ENCODE data around the gene PTPN9.

PTPN9 gene

GRCh38 chr15:75431682-75432081 lies 147.4 kb downstream of the PTPN9 start:
- Histone ChIP-seq H3K4me1 (ENCODE audit: low read depth, poor library complexity, severe bottlenecking) (peaks cover 22% of the 10 kb centered on the region), H4K20me1 (ENCODE audit: insufficient read depth) (0 out of 2 replicates have a peak, but pooled peaks cover 4% of the 10 kb centered on the region), H2AFZ (ENCODE audit: low read depth) (no peak overlapping the region), H3K9ac (no peak overlapping the region), H3K4me3 (IDR thresholded peaks at IDR 0.05; ENCODE audit: insufficient read depth, low read depth, low read length) (no peak overlapping the region), H3K27me3 (ENCODE audit: insufficient read depth, low read depth) (no peaks in the 10 kb centered on the region), H3K27ac (no peak overlapping the region; the same call in 1 of the 2 replicates), H3K79me2 (ENCODE audit: insufficient read depth, low read depth) (peaks cover 70% of the 10 kb centered on the region), H3K36me3 (ENCODE audit: insufficient read depth) (no peaks in the 10 kb centered on the region), H3K4me2 (0 out of 2 replicates have a peak overlapping the region, but pooled peaks have one; percentile 10)
- no peak for TF ChIP-seq CTCF (conservative IDR thresholded peaks at IDR 0.05; ENCODE audit: low read depth, low read length)

- Histone ChIP-seq H3K79me2 (ENCODE audit: insufficient read depth, low read depth) (peaks cover 66% of the 10 kb centered on the region), H3K27me3 (ENCODE audit: insufficient read depth, low read depth) (no peaks in the 10 kb centered on the region), H3K4me3 (IDR thresholded peaks at IDR 0.05; ENCODE audit: insufficient read depth, low read depth, low read length) (no peak overlapping the region), H2AFZ (ENCODE audit: low read depth) (no peak overlapping the region), H3K27ac (no peak overlapping the region), H4K20me1 (ENCODE audit: insufficient read depth) (no peaks in the 10 kb centered on the region), H3K4me1 (ENCODE audit: low read depth, poor library complexity, severe bottlenecking) (peaks cover 22% of the 10 kb centered on the region), H3K4me2 (no peak overlapping the region), H3K9ac (no peak overlapping the region), H3K36me3 (ENCODE audit: insufficient read depth) (no peaks in the 10 kb centered on the region)
- TF ChIP-seq CTCF (conservative IDR thresholded peaks at IDR 0.05; ENCODE audit: low read depth, low read length): no peak
Measured at GRCh38 chr15:75431270-75431669, 147.8 kb downstream of the PTPN9 start.

- Histone ChIP-seq H3K27me3 (ENCODE audit: insufficient read depth, low read depth) (no peaks in the 10 kb centered on the region), H3K27ac (no peak overlapping the region), H3K4me3 (IDR thresholded peaks at IDR 0.05; ENCODE audit: insufficient read depth, low read depth, low read length) (no peak overlapping the region), H2AFZ (ENCODE audit: low read depth) (no peak overlapping the region), H4K20me1 (ENCODE audit: insufficient read depth) (no peaks in the 10 kb centered on the region), H3K9ac (no peak overlapping the region), H3K79me2 (ENCODE audit: insufficient read depth, low read depth) (peaks cover 62% of the 10 kb centered on the region), H3K4me2 (no peak overlapping the region), H3K36me3 (ENCODE audit: insufficient read depth) (no peaks in the 10 kb centered on the region), H3K4me1 (ENCODE audit: low read depth, poor library complexity, severe bottlenecking) (peaks cover 22% of the 10 kb centered on the region)
- TF ChIP-seq CTCF (conservative IDR thresholded peaks at IDR 0.05; ENCODE audit: low read depth, low read length): no peak
Measured at GRCh38 chr15:75430259-75430658, 148.9 kb downstream of the PTPN9 start.

GRCh38 chr15:75428152-75428551 lies 151.0 kb downstream of the PTPN9 start:
- Histone ChIP-seq H3K4me1 (ENCODE audit: low read depth, poor library complexity, severe bottlenecking) (peaks cover 20% of the 10 kb centered on the region), H3K4me3 (IDR thresholded peaks at IDR 0.05; ENCODE audit: insufficient read depth, low read depth, low read length) (no peak overlapping the region), H3K36me3 (ENCODE audit: insufficient read depth) (no peaks in the 10 kb centered on the region), H3K27ac (no peak overlapping the region), H2AFZ (ENCODE audit: low read depth) (no peak overlapping the region), H3K4me2 (no peak overlapping the region), H4K20me1 (ENCODE audit: insufficient read depth) (no peaks in the 10 kb centered on the region), H3K79me2 (ENCODE audit: insufficient read depth, low read depth) (peaks cover 41% of the 10 kb centered on the region; the same call in 1 of the 2 replicates), H3K27me3 (ENCODE audit: insufficient read depth, low read depth) (no peaks in the 10 kb centered on the region), H3K9ac (no peak overlapping the region)
- no peak for TF ChIP-seq CTCF (conservative IDR thresholded peaks at IDR 0.05; ENCODE audit: low read depth, low read length)
